ENCODE results near the gene PPFIA2.

The PPFIA2 gene

GRCh38 chr12:81759190-81760051, at the start of gene PPFIA2:
Gene PPFIA2, minus strand, starts transcription at chr12:81759350.
- Histone ChIP-seq H3K9me3 (ENCODE audit: insufficient read depth, low read depth, low read length) (no peaks in the 10 kb centered on the region), H3K27me3 (ENCODE audit: insufficient read depth, low read length) (peaks cover 45% of the 10 kb centered on the region), H3K9ac (ENCODE audit: low read depth, low read length) (peak within 1 kb of the TSS; percentile 56; the same call in 1 of the 2 replicates), H3K27ac (ENCODE audit: low read length) (no peak within 1 kb of the TSS), H3K4me1 (ENCODE audit: insufficient read depth, low read length) (no peaks in the 10 kb centered on the region), H3K36me3 (ENCODE audit: insufficient read depth, low read depth, low read length) (no peaks in the 10 kb centered on the region), H3K4me3 (ENCODE audit: low read length) (peak within 1 kb of the TSS; percentile 81)

GRCh38 chr12:81800298-81801148, 41.4 kb upstream of the PPFIA2 start:
- H3K4me3 ChIP-seq (ENCODE audit: low read length): no peak overlapping the region
- no peaks in the 10 kb centered on the region for H3K36me3 ChIP-seq (ENCODE audit: insufficient read depth, low read depth, low read length)
- no peaks in the 10 kb centered on the region for H3K27me3 ChIP-seq (ENCODE audit: insufficient read depth, low read length)
- peaks cover 25% of the 10 kb centered on the region; the same call in 1 of the 2 replicates for H3K4me1 ChIP-seq (ENCODE audit: insufficient read depth, low read length)
- H3K27ac ChIP-seq (ENCODE audit: low read length): peak overlapping the region; percentile 46
- H3K9ac ChIP-seq (ENCODE audit: low read depth, low read length): peak overlapping the region; percentile 39; the same call in 1 of the 2 replicates
- H3K9me3 ChIP-seq (ENCODE audit: insufficient read depth, low read depth, low read length): no peaks in the 10 kb centered on the region

- no peak overlapping the region; the same call in 1 of the 2 replicates for H3K4me3 ChIP-seq (ENCODE audit: low read length)
- H3K9me3 ChIP-seq (ENCODE audit: insufficient read depth, low read depth, low read length): no peaks in the 10 kb centered on the region
- H3K27ac ChIP-seq (ENCODE audit: low read length): no peak overlapping the region
- H3K4me1 ChIP-seq (ENCODE audit: insufficient read depth, low read length): peaks cover 25% of the 10 kb centered on the region; the same call in 1 of the 2 replicates
- no peaks in the 10 kb centered on the region for H3K36me3 ChIP-seq (ENCODE audit: insufficient read depth, low read depth, low read length)
- H3K9ac ChIP-seq (ENCODE audit: low read depth, low read length): peak overlapping the region; percentile 37; the same call in 1 of the 2 replicates
- no peaks in the 10 kb centered on the region for H3K27me3 ChIP-seq (ENCODE audit: insufficient read depth, low read length)
These were observed 39.1 kb upstream of the PPFIA2 start for GRCh38 chr12:81798294-81798693.

GRCh38 chr12:81797100-81797499, 38.0 kb upstream of the PPFIA2 start:
- Histone ChIP-seq H3K9me3 (ENCODE audit: insufficient read depth, low read depth, low read length) (no peaks in the 10 kb centered on the region), H3K4me3 (ENCODE audit: low read length) (no peak overlapping the region), H3K4me1 (ENCODE audit: insufficient read depth, low read length) (peaks cover 25% of the 10 kb centered on the region; the same call in 1 of the 2 replicates), H3K36me3 (ENCODE audit: insufficient read depth, low read depth, low read length) (no peaks in the 10 kb centered on the region), H3K27ac (ENCODE audit: low read length) (no peak overlapping the region), H3K27me3 (ENCODE audit: insufficient read depth, low read length) (no peaks in the 10 kb centered on the region), H3K9ac (ENCODE audit: low read depth, low read length) (no peak overlapping the region)

GRCh38 chr12:81792666-81793065, 33.5 kb upstream of the PPFIA2 start:
- H3K4me3 ChIP-seq (ENCODE audit: low read length): no peak overlapping the region
- no peak overlapping the region for H3K9ac ChIP-seq (ENCODE audit: low read depth, low read length)
- H3K36me3 ChIP-seq (ENCODE audit: insufficient read depth, low read depth, low read length): no peaks in the 10 kb centered on the region
- H3K27me3 ChIP-seq (ENCODE audit: insufficient read depth, low read length): no peaks in the 10 kb centered on the region
- peaks cover 1% of the 10 kb centered on the region; the same call in 1 of the 2 replicates for H3K4me1 ChIP-seq (ENCODE audit: insufficient read depth, low read length)
- no peaks in the 10 kb centered on the region for H3K9me3 ChIP-seq (ENCODE audit: insufficient read depth, low read depth, low read length)
- no peak overlapping the region for H3K27ac ChIP-seq (ENCODE audit: low read length)

GRCh38 chr12:81779216-81779615, 20.1 kb upstream of the PPFIA2 start:
- Histone ChIP-seq H3K36me3 (ENCODE audit: insufficient read depth, low read depth, low read length) (no peaks in the 10 kb centered on the region), H3K27ac (ENCODE audit: low read length) (no peak overlapping the region), H3K27me3 (ENCODE audit: insufficient read depth, low read length) (no peaks in the 10 kb centered on the region), H3K9me3 (ENCODE audit: insufficient read depth, low read depth, low read length) (no peaks in the 10 kb centered on the region), H3K4me3 (ENCODE audit: low read length) (no peak overlapping the region), H3K4me1 (ENCODE audit: insufficient read depth, low read length) (no peaks in the 10 kb centered on the region), H3K9ac (ENCODE audit: low read depth, low read length) (no peak overlapping the region)

- Histone ChIP-seq H3K36me3 (ENCODE audit: insufficient read depth, low read depth, low read length) (no peaks in the 10 kb centered on the region), H3K27me3 (ENCODE audit: insufficient read depth, low read length) (no peaks in the 10 kb centered on the region), H3K9ac (ENCODE audit: low read depth, low read length) (no peak overlapping the region), H3K4me3 (ENCODE audit: low read length) (no peak overlapping the region), H3K27ac (ENCODE audit: low read length) (no peak overlapping the region), H3K4me1 (ENCODE audit: insufficient read depth, low read length) (no peaks in the 10 kb centered on the region), H3K9me3 (ENCODE audit: insufficient read depth, low read depth, low read length) (no peaks in the 10 kb centered on the region)
These were observed 19.6 kb upstream of the PPFIA2 start for GRCh38 chr12:81778719-81779118.

- Histone ChIP-seq H3K9ac (ENCODE audit: low read depth, low read length) (peak overlapping the region; percentile 56; the same call in 1 of the 2 replicates), H3K4me3 (ENCODE audit: low read length) (peak overlapping the region; percentile 81), H3K9me3 (ENCODE audit: insufficient read depth, low read depth, low read length) (no peaks in the 10 kb centered on the region), H3K4me1 (ENCODE audit: insufficient read depth, low read length) (no peaks in the 10 kb centered on the region), H3K27ac (ENCODE audit: low read length) (no peak overlapping the region), H3K36me3 (ENCODE audit: insufficient read depth, low read depth, low read length) (no peaks in the 10 kb centered on the region), H3K27me3 (ENCODE audit: insufficient read depth, low read length) (peaks cover 45% of the 10 kb centered on the region)
These were observed 545 bp downstream of the PPFIA2 start for GRCh38 chr12:81758421-81759189.

- Histone ChIP-seq H3K4me1 (ENCODE audit: insufficient read depth, low read length) (no peaks in the 10 kb centered on the region), H3K9me3 (ENCODE audit: insufficient read depth, low read depth, low read length) (no peaks in the 10 kb centered on the region), H3K27me3 (ENCODE audit: insufficient read depth, low read length) (peaks cover 45% of the 10 kb centered on the region), H3K9ac (ENCODE audit: low read depth, low read length) (no peak overlapping the region), H3K27ac (ENCODE audit: low read length) (no peak overlapping the region), H3K4me3 (ENCODE audit: low read length) (peak overlapping the region; percentile 81; the same call in 1 of the 2 replicates), H3K36me3 (ENCODE audit: insufficient read depth, low read depth, low read length) (no peaks in the 10 kb centered on the region)
These were observed 1.3 kb downstream of the PPFIA2 start for GRCh38 chr12:81757731-81758365.

GRCh38 chr12:81729781-81730180, 29.4 kb downstream of the PPFIA2 start:
- Histone ChIP-seq H3K9ac (ENCODE audit: low read depth, low read length) (no peak overlapping the region), H3K4me1 (ENCODE audit: insufficient read depth, low read length) (peaks cover 25% of the 10 kb centered on the region; the same call in 1 of the 2 replicates), H3K9me3 (ENCODE audit: insufficient read depth, low read depth, low read length) (no peaks in the 10 kb centered on the region), H3K27me3 (ENCODE audit: insufficient read depth, low read length) (no peaks in the 10 kb centered on the region), H3K36me3 (ENCODE audit: insufficient read depth, low read depth, low read length) (no peaks in the 10 kb centered on the region), H3K4me3 (ENCODE audit: low read length) (no peak overlapping the region), H3K27ac (ENCODE audit: low read length) (no peak overlapping the region)

GRCh38 chr12:81727391-81727790, 31.8 kb downstream of the PPFIA2 start:
- no peaks in the 10 kb centered on the region for H3K36me3 ChIP-seq (ENCODE audit: insufficient read depth, low read depth, low read length)
- no peak overlapping the region for H3K27ac ChIP-seq (ENCODE audit: low read length)
- H3K27me3 ChIP-seq (ENCODE audit: insufficient read depth, low read length): no peaks in the 10 kb centered on the region
- no peak overlapping the region for H3K4me3 ChIP-seq (ENCODE audit: low read length)
- H3K9ac ChIP-seq (ENCODE audit: low read depth, low read length): no peak overlapping the region
- no peaks in the 10 kb centered on the region for H3K9me3 ChIP-seq (ENCODE audit: insufficient read depth, low read depth, low read length)
- peaks cover 31% of the 10 kb centered on the region; the same call in 1 of the 2 replicates for H3K4me1 ChIP-seq (ENCODE audit: insufficient read depth, low read length)
